Measurements from ENCODE around the gene TMEM183A. TPM values are rescaled to one million over a fixed set of nuclear protein-coding genes. Genes with fewer than 3 reads are reported as not detected.

The TMEM183A gene
- total RNA-seq, 1 experiment from 2014 or later = 59.1 TPM

DNA sequence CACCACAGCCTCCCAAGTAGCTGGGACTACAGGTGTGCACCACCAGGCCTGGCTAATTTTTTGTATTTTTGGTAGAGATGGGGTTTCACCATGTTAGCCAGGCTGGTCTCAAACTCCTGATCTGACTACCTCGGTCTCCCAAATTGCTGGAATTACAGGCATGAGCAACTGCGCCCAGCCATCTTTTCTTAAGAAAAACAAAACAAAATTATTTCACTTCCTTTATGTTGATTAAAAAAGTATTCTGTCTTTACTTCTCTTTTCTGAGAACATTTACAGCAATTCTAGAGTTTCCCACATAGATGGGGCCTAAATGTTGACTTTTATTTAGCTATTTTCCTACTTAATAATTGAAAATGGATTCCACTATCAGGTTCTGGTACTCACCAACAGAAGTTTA, 17.3 kb upstream of the TMEM183A start:
- in situ Hi-C loops (cut with HindIII; ENCODE audit: low pct_unique_long_range_greater_than_20kb, low sequenced_read_pairs) = no loop called here
- ATAC-seq = no peak
- H3K4me1 ChIP-seq (ENCODE audit: control insufficient read depth, insufficient read depth, low read length) = no peaks in the 10 kb centered on the region
- no peak for DNase-seq (ENCODE audit: low read depth, low spot score)
- no peaks in the 10 kb centered on the region for H3K9me3 ChIP-seq (ENCODE audit: control insufficient read depth, insufficient read depth, low read depth, low read length)
- no peaks in the 10 kb centered on the region for H3K36me3 ChIP-seq (ENCODE audit: control insufficient read depth, insufficient read depth, low read length)
- ChIA-PET CTCF (no interaction called here), POLR2A (no interaction called here)
- intact Hi-C loops (cut with micrococcal nuclease; ENCODE audit: unreplicated experiment) = loop anchor here (10.0 kb wide), 1 partner anchor 235 kb away; no protein-coding TSS in a partner anchor
- H3K4me3 ChIP-seq (ENCODE audit: low read depth in 2 of 2, low read length in 2 of 2) = no peak overlapping the region
- TF ChIP-seq POLR2AphosphoS5 (IDR thresholded peaks at IDR 0.05; ENCODE audit: low read depth, low read length) = no peak
- TF ChIP-seq, protein P1, sequence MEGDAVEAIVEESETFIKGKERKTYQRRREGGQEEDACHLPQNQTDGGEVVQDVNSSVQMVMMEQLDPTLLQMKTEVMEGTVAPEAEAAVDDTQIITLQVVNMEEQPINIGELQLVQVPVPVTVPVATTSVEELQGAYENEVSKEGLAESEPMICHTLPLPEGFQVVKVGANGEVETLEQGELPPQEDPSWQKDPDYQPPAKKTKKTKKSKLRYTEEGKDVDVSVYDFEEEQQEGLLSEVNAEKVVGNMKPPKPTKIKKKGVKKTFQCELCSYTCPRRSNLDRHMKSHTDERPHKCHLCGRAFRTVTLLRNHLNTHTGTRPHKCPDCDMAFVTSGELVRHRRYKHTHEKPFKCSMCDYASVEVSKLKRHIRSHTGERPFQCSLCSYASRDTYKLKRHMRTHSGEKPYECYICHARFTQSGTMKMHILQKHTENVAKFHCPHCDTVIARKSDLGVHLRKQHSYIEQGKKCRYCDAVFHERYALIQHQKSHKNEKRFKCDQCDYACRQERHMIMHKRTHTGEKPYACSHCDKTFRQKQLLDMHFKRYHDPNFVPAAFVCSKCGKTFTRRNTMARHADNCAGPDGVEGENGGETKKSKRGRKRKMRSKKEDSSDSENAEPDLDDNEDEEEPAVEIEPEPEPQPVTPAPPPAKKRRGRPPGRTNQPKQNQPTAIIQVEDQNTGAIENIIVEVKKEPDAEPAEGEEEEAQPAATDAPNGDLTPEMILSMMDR (IDR thresholded peaks at IDR 0.05) = no peak
- no peak for TF ChIP-seq TCF7L2 (IDR thresholded peaks at IDR 0.05; ENCODE audit: low read depth, low read length)
- no peak for TF ChIP-seq SIN3A (IDR thresholded peaks at IDR 0.05; ENCODE audit: borderline replicate concordance, insufficient read depth, low read depth, low read length)
- TF ChIP-seq, protein P2, sequence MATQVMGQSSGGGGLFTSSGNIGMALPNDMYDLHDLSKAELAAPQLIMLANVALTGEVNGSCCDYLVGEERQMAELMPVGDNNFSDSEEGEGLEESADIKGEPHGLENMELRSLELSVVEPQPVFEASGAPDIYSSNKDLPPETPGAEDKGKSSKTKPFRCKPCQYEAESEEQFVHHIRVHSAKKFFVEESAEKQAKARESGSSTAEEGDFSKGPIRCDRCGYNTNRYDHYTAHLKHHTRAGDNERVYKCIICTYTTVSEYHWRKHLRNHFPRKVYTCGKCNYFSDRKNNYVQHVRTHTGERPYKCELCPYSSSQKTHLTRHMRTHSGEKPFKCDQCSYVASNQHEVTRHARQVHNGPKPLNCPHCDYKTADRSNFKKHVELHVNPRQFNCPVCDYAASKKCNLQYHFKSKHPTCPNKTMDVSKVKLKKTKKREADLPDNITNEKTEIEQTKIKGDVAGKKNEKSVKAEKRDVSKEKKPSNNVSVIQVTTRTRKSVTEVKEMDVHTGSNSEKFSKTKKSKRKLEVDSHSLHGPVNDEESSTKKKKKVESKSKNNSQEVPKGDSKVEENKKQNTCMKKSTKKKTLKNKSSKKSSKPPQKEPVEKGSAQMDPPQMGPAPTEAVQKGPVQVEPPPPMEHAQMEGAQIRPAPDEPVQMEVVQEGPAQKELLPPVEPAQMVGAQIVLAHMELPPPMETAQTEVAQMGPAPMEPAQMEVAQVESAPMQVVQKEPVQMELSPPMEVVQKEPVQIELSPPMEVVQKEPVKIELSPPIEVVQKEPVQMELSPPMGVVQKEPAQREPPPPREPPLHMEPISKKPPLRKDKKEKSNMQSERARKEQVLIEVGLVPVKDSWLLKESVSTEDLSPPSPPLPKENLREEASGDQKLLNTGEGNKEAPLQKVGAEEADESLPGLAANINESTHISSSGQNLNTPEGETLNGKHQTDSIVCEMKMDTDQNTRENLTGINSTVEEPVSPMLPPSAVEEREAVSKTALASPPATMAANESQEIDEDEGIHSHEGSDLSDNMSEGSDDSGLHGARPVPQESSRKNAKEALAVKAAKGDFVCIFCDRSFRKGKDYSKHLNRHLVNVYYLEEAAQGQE (IDR thresholded peaks at IDR 0.05; ENCODE audit: insufficient read depth in 1 of 2, low read depth in 2 of 2, low read length in 1 of 2) = no peak
- no peak overlapping the region for H3K27ac ChIP-seq (ENCODE audit: low read length)
- no TSS peak for BruUV-seq (replicated peaks)
- H3K27me3 ChIP-seq (ENCODE audit: control insufficient read depth, insufficient read depth, low read length) = peaks cover 8% of the 10 kb centered on the region; the same call in 1 of the 2 replicates

DNA sequence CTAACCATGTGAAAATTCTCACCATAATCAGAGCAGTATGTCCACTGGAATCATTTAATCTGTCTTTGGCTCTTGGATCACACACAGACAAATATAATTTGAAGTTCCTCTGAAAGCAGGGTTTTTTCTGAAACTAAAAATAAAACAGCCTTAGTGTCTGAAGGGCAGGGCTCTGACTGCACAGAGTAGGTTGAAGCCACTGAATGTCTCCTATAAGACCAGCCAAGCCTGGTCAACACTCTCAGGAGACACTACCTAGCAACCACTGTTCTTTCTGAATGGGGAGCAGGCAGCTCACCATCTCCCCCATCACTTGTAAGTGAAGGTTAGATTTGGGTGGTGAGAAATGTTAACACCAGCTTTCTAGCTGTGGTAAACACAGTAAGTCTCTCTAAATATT, 16.1 kb upstream of the TMEM183A start:
- Histone ChIP-seq H3K27ac (ENCODE audit: low read length) (no peak overlapping the region), H3K4me3 (ENCODE audit: low read depth in 2 of 2, low read length in 2 of 2) (no peak overlapping the region), H3K27me3 (ENCODE audit: control insufficient read depth, insufficient read depth, low read length) (peaks cover 14% of the 10 kb centered on the region), H3K9me3 (ENCODE audit: control insufficient read depth, insufficient read depth, low read depth, low read length) (no peaks in the 10 kb centered on the region), H3K36me3 (ENCODE audit: control insufficient read depth, insufficient read depth, low read length) (no peaks in the 10 kb centered on the region), H3K4me1 (ENCODE audit: control insufficient read depth, insufficient read depth, low read length) (no peaks in the 10 kb centered on the region)
- CTCF ChIA-PET = no interaction called here
- DNase-seq (ENCODE audit: low read depth, low spot score) = no peak
- POLR2A ChIA-PET = no interaction called here
- intact Hi-C loops (cut with micrococcal nuclease; ENCODE audit: unreplicated experiment) = loop anchor here (10.0 kb wide), 1 partner anchor 236 kb away; no protein-coding TSS in a partner anchor
- no TSS peak for BruUV-seq (replicated peaks)
- no peak for TF ChIP-seq POLR2AphosphoS5 (IDR thresholded peaks at IDR 0.05; ENCODE audit: low read depth, low read length)
- no peak for TF ChIP-seq SIN3A (IDR thresholded peaks at IDR 0.05; ENCODE audit: borderline replicate concordance, insufficient read depth, low read depth, low read length)
- TF ChIP-seq, protein P2 (IDR thresholded peaks at IDR 0.05; ENCODE audit: insufficient read depth in 1 of 2, low read depth in 2 of 2, low read length in 1 of 2) = no peak
- TF ChIP-seq, protein P1 (IDR thresholded peaks at IDR 0.05) = no peak
- no peak for TF ChIP-seq TCF7L2 (IDR thresholded peaks at IDR 0.05; ENCODE audit: low read depth, low read length)
- in situ Hi-C loops (cut with HindIII; ENCODE audit: low pct_unique_long_range_greater_than_20kb, low sequenced_read_pairs) = no loop called here
- no peak for ATAC-seq

All from Panc1 (cell line).